Heart left ventricle (tissue), 13 donors: ENCODE data around the gene TRIP13.

Source experiments
- POLR2A ChIP-seq, 2 donors: fragments of 450-650 bp; IDR thresholded peaks; one replicate each; pipeline ENCODE4 v1.6.1; 2017; ENCODE audit warnings: antibody characterized with exemption in 2 of 2, mild to moderate bottlenecking in 2 of 2, moderate library complexity in 2 of 2
- TF ChIP-seq, protein P1 (sequence below), 12 donors: fragments of 200-600 bp; sonication (generic) in 4 of 12; IDR thresholded peaks; one replicate each; pipeline versions ENCODE4 v1.5.0 to v1.8.0; 2018 to 2022; ENCODE audit warnings: antibody characterized with exemption in 12 of 12, mild to moderate bottlenecking in 5 of 12
- donor health status: ischemic (EF 13 %, LVEDD 7.1; RV severe dilation, severe dysfunction).
- donor health status: DM: no; HTN: yes; CAD: no.
- donor health status: DM: no; HTN: no; CAD: no.
- donor health status: ischemic (EF 25% LVEDD 6.9; RV normal size, moderate dysfunction).
- donor health status: ischemic (EF 25% LVEDD 5.7; RV mildly dilated, moderate dysfunction).
- donor health status: ischemic (EF 35%, LVEDD 5.7; RV mildly dilated, moderate dysfunction).
- donor health status: nonischemic (EF 11% LVEDD 7.7; RV severe dilation, severe dysfunction).
- donor health status: DM: yes; HTN: yes; CAD: no.
- donor health status: PGD.
- donor health status: ischemic (EF 29% LVEDD 5.4; RV normal size, mild dysfunction).
- donor health status: nonischemic (EF 23%, LVEDD 6.1; RV moderate dilation, normal function).

DNA sequence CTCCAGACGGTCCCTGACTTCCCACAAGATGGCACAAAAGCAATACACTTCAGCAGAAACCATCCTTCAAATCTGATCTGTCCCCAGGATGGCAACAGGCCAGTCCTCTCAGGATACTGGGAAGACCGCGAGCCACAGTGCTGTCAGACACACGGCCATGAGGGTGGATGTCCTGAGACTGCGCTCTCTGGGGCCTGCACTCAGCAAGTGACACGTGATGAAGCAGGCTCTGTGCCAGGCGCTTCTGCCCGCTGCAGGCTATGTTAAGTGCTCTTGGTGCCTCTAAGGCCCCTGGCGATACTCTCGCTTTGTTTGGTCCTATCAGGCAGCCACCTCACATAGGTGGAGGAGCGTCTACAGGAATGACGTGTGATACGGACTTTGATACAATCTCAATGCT, 7.2 kb upstream of the TRIP13 start:
- TF ChIP-seq, protein P1, sequence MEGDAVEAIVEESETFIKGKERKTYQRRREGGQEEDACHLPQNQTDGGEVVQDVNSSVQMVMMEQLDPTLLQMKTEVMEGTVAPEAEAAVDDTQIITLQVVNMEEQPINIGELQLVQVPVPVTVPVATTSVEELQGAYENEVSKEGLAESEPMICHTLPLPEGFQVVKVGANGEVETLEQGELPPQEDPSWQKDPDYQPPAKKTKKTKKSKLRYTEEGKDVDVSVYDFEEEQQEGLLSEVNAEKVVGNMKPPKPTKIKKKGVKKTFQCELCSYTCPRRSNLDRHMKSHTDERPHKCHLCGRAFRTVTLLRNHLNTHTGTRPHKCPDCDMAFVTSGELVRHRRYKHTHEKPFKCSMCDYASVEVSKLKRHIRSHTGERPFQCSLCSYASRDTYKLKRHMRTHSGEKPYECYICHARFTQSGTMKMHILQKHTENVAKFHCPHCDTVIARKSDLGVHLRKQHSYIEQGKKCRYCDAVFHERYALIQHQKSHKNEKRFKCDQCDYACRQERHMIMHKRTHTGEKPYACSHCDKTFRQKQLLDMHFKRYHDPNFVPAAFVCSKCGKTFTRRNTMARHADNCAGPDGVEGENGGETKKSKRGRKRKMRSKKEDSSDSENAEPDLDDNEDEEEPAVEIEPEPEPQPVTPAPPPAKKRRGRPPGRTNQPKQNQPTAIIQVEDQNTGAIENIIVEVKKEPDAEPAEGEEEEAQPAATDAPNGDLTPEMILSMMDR (IDR thresholded peaks at IDR 0.05): no peak
- no peak for TF ChIP-seq POLR2A (IDR thresholded peaks at IDR 0.05)
